ENCODE measurements around the gene URB1. TPM values are rescaled to one million over a fixed set of nuclear protein-coding genes. Genes with fewer than 3 reads are reported as not detected.

URB1 gene
- total RNA-seq, 4 donors from 2014 or later = 18.3 to 26.9 (median 20.7) TPM

GRCh38 chr21:32423320-32424190, 30.7 kb upstream of the URB1 start:
- H3K36me3 ChIP-seq = peaks cover 0 to 8% of the 10 kb centered on the region in 2 donors
- WGBS, 2 donors (ENCODE audit: low coverage in 1 of 2) = 80 to 91% methylated on average over 9 of the region's 9 CpGs

GRCh38 chr21:32422064-32422463, 29.3 kb upstream of the URB1 start:
- no peak for ATAC-seq
- WGBS, 2 donors (ENCODE audit: low coverage in 1 of 2) = 100% methylated on average over 2 of the region's 2 CpGs
- H3K4me3 ChIP-seq = no peak overlapping the region
- peaks cover 3 to 75% (median 5%) of the 10 kb centered on the region in 3 donors for H3K4me1 ChIP-seq
- TF ChIP-seq CTCF (IDR thresholded peaks at IDR 0.05) = no peak
- TF ChIP-seq POLR2AphosphoS5 (IDR thresholded peaks at IDR 0.05) = no peak
- TF ChIP-seq EP300 (IDR thresholded peaks at IDR 0.05) = no peak
- no peak for TF ChIP-seq POLR2A (IDR thresholded peaks at IDR 0.05)
- no peak overlapping the region for H3K27ac ChIP-seq
- H3K36me3 ChIP-seq = peaks cover 0 to 22% of the 10 kb centered on the region in 2 donors
- H3K9me3 ChIP-seq = peaks cover 0 to 9% (median 0%) of the 10 kb centered on the region in 3 donors
- H3K27me3 ChIP-seq = no peaks in the 10 kb centered on the region

More at GRCh38 chr21:32423320-32424190, 30.7 kb upstream of the URB1 start:
- H3K4me3 ChIP-seq = no peak overlapping the region
- TF ChIP-seq POLR2A (IDR thresholded peaks at IDR 0.05) = no peak
- no peak for TF ChIP-seq CTCF (IDR thresholded peaks at IDR 0.05)
- no peak for TF ChIP-seq POLR2AphosphoS5 (IDR thresholded peaks at IDR 0.05)
- no peak for TF ChIP-seq EP300 (IDR thresholded peaks at IDR 0.05)
- H3K4me1 ChIP-seq = peaks cover 3 to 73% (median 5%) of the 10 kb centered on the region in 3 donors
- no peak overlapping the region for H3K27ac ChIP-seq
- peaks cover 0 to 9% (median 0%) of the 10 kb centered on the region in 3 donors for H3K9me3 ChIP-seq
- no peaks in the 10 kb centered on the region for H3K27me3 ChIP-seq
- no peak for ATAC-seq

- TF ChIP-seq CTCF (IDR thresholded peaks at IDR 0.05) (no peak), POLR2AphosphoS5 (IDR thresholded peaks at IDR 0.05) (no peak), POLR2A (IDR thresholded peaks at IDR 0.05) (no peak), EP300 (IDR thresholded peaks at IDR 0.05) (no peak)
- peaks cover 0 to 9% (median 0%) of the 10 kb centered on the region in 3 donors for H3K9me3 ChIP-seq
- peaks cover under 1 to 80% (median 18%) of the 10 kb centered on the region in 3 donors for H3K4me1 ChIP-seq
- no peak overlapping the region for H3K4me3 ChIP-seq
- peaks cover 0 to 33% of the 10 kb centered on the region in 2 donors for H3K36me3 ChIP-seq
- no peak for ATAC-seq
- H3K27ac ChIP-seq = no peak overlapping the region
- 54 to 69% methylated on average over 4 of the region's 4 CpGs for WGBS, 2 donors (ENCODE audit: low coverage in 1 of 2)
- H3K27me3 ChIP-seq = no peaks in the 10 kb centered on the region
Observed at GRCh38 chr21:32418146-32418545, 25.3 kb upstream of the URB1 start.

GRCh38 chr21:32415451-32416398, 22.9 kb upstream of the URB1 start:
- 76 to 80% methylated on average over 8 to 11 of the region's 11 CpGs for WGBS, 2 donors (ENCODE audit: low coverage in 1 of 2)
- peak overlapping the region in 3 of 4 donors; percentile 96 to 100 (median 97) for H3K27ac ChIP-seq
- TF ChIP-seq CTCF (IDR thresholded peaks at IDR 0.05) = no peak
- no peak for ATAC-seq
- no peaks in the 10 kb centered on the region for H3K9me3 ChIP-seq
- no peaks in the 10 kb centered on the region for H3K27me3 ChIP-seq
- peaks cover 3 to 86% (median 24%) of the 10 kb centered on the region in 3 donors for H3K4me1 ChIP-seq
- peaks cover 0 to 33% of the 10 kb centered on the region in 2 donors for H3K36me3 ChIP-seq
- H3K4me3 ChIP-seq = peak overlapping the region in 1 of 2 donors; percentile 88
